GM12892 (cell line): Measurements from ENCODE around the gene RPL37.
A peak's percentile ranks its signal among the peaks of the same experiment; 100 is the strongest.
"Not testable (repeated sequence)": the region's sequence is repeated elsewhere in the genome, so short reads cannot be mapped to it uniquely, and the experiment has no call there.

Source experiments
- DNase-seq: peaks from one replicate; pipeline ENCODE4 v3.0.0; 2011; ENCODE audit not compliant: insufficient read length
- FAIRE-seq: peaks from 2 replicates; lab custom pipeline; 2011; peaks lifted over from hg19 to GRCh38; lab: Jason Lieb, UNC
- POLR2A ChIP-seq: IDR thresholded peaks from 2 replicates; pipeline ENCODE4 v1.6.1; 2011; ENCODE audit warnings: low read depth, low read length, control low read depth
- POLR2AphosphoS5 ChIP-seq: IDR thresholded peaks from 2 replicates; pipeline ENCODE4 v1.6.1; 2011; ENCODE audit warnings: low read depth, low read length, control low read depth
- TAF1 ChIP-seq: IDR thresholded peaks from 2 replicates; pipeline ENCODE4 v1.6.1; 2011; ENCODE audit warnings: low read depth, mild to moderate bottlenecking, control low read depth, low read length, borderline replicate concordance

Gene RPL37

GRCh38 chr5:40812125-40812524 lies 22.9 kb downstream of the RPL37 start:
- TF ChIP-seq POLR2AphosphoS5 (no peak), POLR2A (no peak), TAF1 (no peak)
- FAIRE-seq = no peak
- no peak for DNase-seq

GRCh38 chr5:40801771-40802562 lies 33.1 kb downstream of the RPL37 start:
- TF ChIP-seq POLR2A = no peak
- no peak for TF ChIP-seq POLR2AphosphoS5
- TF ChIP-seq TAF1 = no peak
- DNase-seq (no peak), FAIRE-seq (no peak)

- FAIRE-seq (no peak), DNase-seq (no peak)
- TF ChIP-seq POLR2AphosphoS5 (no peak), POLR2A (no peak), TAF1 (no peak)
These were observed 35.8 kb downstream of the RPL37 start for GRCh38 chr5:40799258-40799657.

- FAIRE-seq (no peak), DNase-seq (no peak)
- no peak for TF ChIP-seq TAF1
- TF ChIP-seq POLR2A = no peak
- no peak for TF ChIP-seq POLR2AphosphoS5
These were observed 36.2 kb downstream of the RPL37 start for GRCh38 chr5:40798801-40799210.

- DNase-seq (peak; percentile 77), FAIRE-seq (peak; percentile 69)
- TF ChIP-seq POLR2A (peak; percentile 70; the same call in 1 of the 2 replicates), POLR2AphosphoS5 (peak; percentile 77), TAF1 (peak; percentile 83)
These were observed 36.8 kb downstream of the RPL37 start, which contains the start of gene PRKAA1 for GRCh38 chr5:40798012-40798800. Gene PRKAA1 (minus strand): TSS chr5:40798374. CDS start chr5:40798189, 185 bp downstream.

- DNase-seq (peak; percentile 24), FAIRE-seq (no peak)
- TF ChIP-seq POLR2AphosphoS5 (no peak), POLR2A (no peak), TAF1 (no peak)
These were observed 37.6 kb downstream of the RPL37 start for GRCh38 chr5:40797273-40798011.

GRCh38 chr5:40796487-40796889 lies 38.5 kb downstream of the RPL37 start:
- FAIRE-seq = no peak
- DNase-seq = no peak
- no peak for TF ChIP-seq POLR2AphosphoS5

GRCh38 chr5:40794877-40795276 lies 40.1 kb downstream of the RPL37 start:
- not testable (repeated sequence) for DNase-seq, FAIRE-seq

GRCh38 chr5:40794340-40794739 lies 40.7 kb downstream of the RPL37 start:
- not testable (repeated sequence) for DNase-seq, FAIRE-seq

- not testable (repeated sequence) for DNase-seq, FAIRE-seq
These were observed 42.3 kb downstream of the RPL37 start for GRCh38 chr5:40792691-40793090.

- FAIRE-seq (no peak), DNase-seq (no peak)
- TF ChIP-seq TAF1 = no peak
- no peak for TF ChIP-seq POLR2AphosphoS5
- no peak for TF ChIP-seq POLR2A
These were observed 43.3 kb downstream of the RPL37 start for GRCh38 chr5:40791715-40792139.
